HCT116 (cell line): ENCODE measurements around the gene ATP1A2. TPM values are rescaled to one million over a fixed set of nuclear protein-coding genes. Genes with fewer than 3 reads are reported as not detected.

Source experiments
- ATAC-seq: fragments of 200-7000 bp; cut with Tn5 transposase; 2 replicates; pipeline ENCODE4 v1.9.1; 2020; ENCODE audit warnings: mild to moderate bottlenecking, moderate library complexity
- BruUV-seq: library from RNA; stranded (reverse); fragments of 400-500 nt; replicated peaks from 2 replicates; lab custom pipeline; 2021; lab: Mats Ljungman, UMichigan
- CTCF ChIA-PET: fragments of 300-600 bp; sonication (Branson Sonifier 250); formaldehyde crosslinking; loops from one replicate; lab custom pipeline; 2021; ENCODE audit warnings: antibody characterized with exemption; lab: Charles Lee
- POLR2A ChIA-PET: fragments of 300-600, 350-600 bp; sonication (Branson Sonifier 250); formaldehyde crosslinking; loops from one replicate; lab custom pipeline; 2021; ENCODE audit warnings: antibody characterized with exemption; lab: Charles Lee
- RAD21 ChIA-PET, 2 experiments: fragments of 300-600 bp; sonication (Branson Sonifier 250); formaldehyde crosslinking; loops; one replicate each; lab custom pipeline; 2023; ENCODE audit warnings: low total read pairs in 2 of 2; ENCODE audit not compliant: uncharacterized antibody in 2 of 2, unreplicated experiment in 2 of 2, low non-redundant PET in 1 of 2; lab: Charles Lee
- DNase-seq: peaks from one replicate; pipeline ENCODE4 v3.0.0-alpha.2; 2010; ENCODE audit warnings: low read depth, low spot score
- H2AFZ ChIP-seq: fragments of 200-600 bp; shearing (Covaris generic), sonication (generic); 2 replicates; pipeline ENCODE4 v1.6.1; 2017; ENCODE audit warnings: low read depth, mixed run types, mixed read lengths, antibody characterized with exemption, low read length; ENCODE audit not compliant: poor library complexity, severe bottlenecking
- H3K27ac ChIP-seq: 2 replicates; pipeline ENCODE4 v1.5.1; 2012; ENCODE audit warnings: low read depth, low read length
- H3K27me3 ChIP-seq: fragments of 200-600 bp; sonication (generic); 2 replicates; pipeline ENCODE4 v1.6.1; 2016; ENCODE audit warnings: mixed run types, low read length, mixed read lengths; ENCODE audit not compliant: insufficient read depth
- H3K36me3 ChIP-seq, 2 experiments: fragments of 200-500 bp in 1 of 2; fragments of 200-600 bp in 1 of 2; sonication (Bioruptor generic) in 1 of 2; sonication (generic) in 1 of 2; 2 replicates each; pipeline versions ENCODE4 v1.5.1 to v1.6.1; 2014 to 2016; ENCODE audit warnings: low read length in 2 of 2, inconsistent platforms in 1 of 2, mixed read lengths in 1 of 2, mixed run types in 1 of 2; ENCODE audit not compliant: insufficient read depth in 2 of 2, control insufficient read depth in 1 of 2
- H3K4me1 ChIP-seq, 2 experiments: fragments of 200-600 bp in 1 of 2; sonication (generic) in 1 of 2; 2 replicates each; pipeline versions ENCODE4 v1.5.1 to v1.6.1; 2012 to 2017; ENCODE audit warnings: low read length in 2 of 2, inconsistent platforms in 1 of 2, mild to moderate bottlenecking in 1 of 2, mixed read lengths in 1 of 2, mixed run types in 1 of 2, moderate library complexity in 1 of 2; ENCODE audit not compliant: insufficient read depth in 2 of 2, control insufficient read depth in 1 of 2
- H3K4me2 ChIP-seq: fragments of 200-600 bp; sonication (generic); 2 replicates; pipeline ENCODE4 v1.6.1; 2017; ENCODE audit warnings: mixed run types, low read length, mixed read lengths
- H3K4me3 ChIP-seq, 2 experiments: fragments of 200-600 bp in 1 of 2; sonication (generic) in 1 of 2; replicated peaks in 1 of 2; 2 replicates each; pipeline ENCODE4 v1.5.1; 2011 to 2016; ENCODE audit warnings: low read length in 2 of 2, control low read depth in 1 of 2, low read depth in 1 of 2, mild to moderate bottlenecking in 1 of 2, mixed read lengths in 1 of 2, mixed run types in 1 of 2
- H3K79me2 ChIP-seq: fragments of 200-600 bp; sonication (generic); 2 replicates; pipeline ENCODE4 v1.6.1; 2017; ENCODE audit warnings: mild to moderate bottlenecking, mixed run types, low read length, moderate library complexity, mixed read lengths; ENCODE audit not compliant: insufficient read depth
- H3K9ac ChIP-seq: fragments of 200-600 bp; sonication (generic); 2 replicates; pipeline ENCODE4 v1.6.1; 2016; ENCODE audit warnings: low read length, mixed read lengths
- H3K9me2 ChIP-seq: fragments of 200-600 bp; sonication (generic), shearing (Covaris generic); 2 replicates; pipeline ENCODE4 v1.6.1; 2017; ENCODE audit warnings: mixed run types, mild to moderate bottlenecking, moderate library complexity; ENCODE audit not compliant: insufficient read depth
- H3K9me3 ChIP-seq, 2 experiments: fragments of 200-500 bp in 1 of 2; fragments of 200-600 bp in 1 of 2; sonication (Bioruptor generic) in 1 of 2; sonication (generic) in 1 of 2; 2 replicates each; pipeline ENCODE4 v1.6.1; 2014 to 2017; ENCODE audit warnings: low read length in 2 of 2, mixed read lengths in 2 of 2, inconsistent platforms in 1 of 2, low read depth in 1 of 2, mild to moderate bottlenecking in 1 of 2, mixed run types in 1 of 2, moderate library complexity in 1 of 2; ENCODE audit not compliant: control insufficient read depth in 1 of 2, insufficient read depth in 1 of 2
- H4K20me1 ChIP-seq: fragments of 200-600 bp; sonication (generic), shearing (Covaris generic); 2 replicates; pipeline ENCODE4 v1.6.1; 2017; ENCODE audit warnings: mixed run types, mild to moderate bottlenecking, moderate library complexity; ENCODE audit not compliant: insufficient read depth
- ATF3 ChIP-seq: IDR thresholded peaks from 2 replicates; pipeline ENCODE4 v1.6.1; 2012
- CBX3 ChIP-seq: IDR thresholded peaks from 2 replicates; pipeline ENCODE4 v1.6.1; 2012; ENCODE audit warnings: low read depth
- CTCF ChIP-seq, 3 experiments: fragments of 200-600 bp in 1 of 3; sonication (generic) in 1 of 3; IDR thresholded peaks in 2 of 3; conservative IDR thresholded peaks in 1 of 3; 2 replicates each; pipeline ENCODE4 v1.5.1; 2012 to 2017; ENCODE audit warnings: low read depth in 2 of 3, low read length in 2 of 3, antibody characterized with exemption in 1 of 3, borderline replicate concordance in 1 of 3, control low read depth in 1 of 3, mild to moderate bottlenecking in 1 of 3, mixed read lengths in 1 of 3, mixed run types in 1 of 3, moderate library complexity in 1 of 3; ENCODE audit not compliant: insufficient read depth in 1 of 3
- ELF1 ChIP-seq: IDR thresholded peaks from 2 replicates; pipeline ENCODE4 v1.6.1; 2012; ENCODE audit warnings: low read depth, borderline replicate concordance
- EZH2 ChIP-seq: fragments of 200-600 bp; sonication (generic); IDR thresholded peaks from 2 replicates; pipeline ENCODE4 v1.6.1; 2017; ENCODE audit warnings: antibody characterized with exemption, mixed run types
- JUND ChIP-seq: IDR thresholded peaks from 2 replicates; pipeline ENCODE4 v1.6.1; 2012
- MAX ChIP-seq: IDR thresholded peaks from 2 replicates; pipeline ENCODE4 v1.6.1; 2012
- POLR2A ChIP-seq: IDR thresholded peaks from 2 replicates; pipeline ENCODE4 v1.7.0; 2011; ENCODE audit warnings: borderline replicate concordance; ENCODE audit not compliant: insufficient read depth, insufficient read length; ENCODE audit errors: extremely low read depth
- POLR2AphosphoS5 ChIP-seq: IDR thresholded peaks from 2 replicates; pipeline ENCODE4 v1.6.1; 2011; ENCODE audit warnings: mild to moderate bottlenecking, low read depth, low read length, moderate library complexity
- RAD21 ChIP-seq: IDR thresholded peaks from 2 replicates; pipeline ENCODE4 v1.6.1; 2012; ENCODE audit warnings: low read depth, mild to moderate bottlenecking
- REST ChIP-seq: IDR thresholded peaks from 2 replicates; pipeline ENCODE4 v1.6.1; 2012; ENCODE audit warnings: low read depth
- SIN3A ChIP-seq: IDR thresholded peaks from 2 replicates; pipeline ENCODE4 v1.6.1; 2012; ENCODE audit warnings: low read depth
- SP1 ChIP-seq: IDR thresholded peaks from 2 replicates; pipeline ENCODE4 v1.6.1; 2012; ENCODE audit warnings: low read depth
- SRF ChIP-seq: IDR thresholded peaks from 2 replicates; pipeline ENCODE4 v1.6.1; 2012; ENCODE audit warnings: low read depth
- TCF7L2 ChIP-seq: IDR thresholded peaks from 2 replicates; pipeline ENCODE4 v1.7.0; 2011; ENCODE audit warnings: borderline replicate concordance, inconsistent platforms; ENCODE audit not compliant: insufficient read depth, insufficient read length; ENCODE audit errors: extremely low read depth
- ZFX ChIP-seq: fragments of 450-650 bp; IDR thresholded peaks from 2 replicates; pipeline ENCODE4 v1.6.1; 2017
- ZNF274 ChIP-seq: fragments of 200-500 bp; sonication (Bioruptor generic); IDR thresholded peaks from 2 replicates; pipeline ENCODE4 v1.6.1; 2014; ENCODE audit warnings: mild to moderate bottlenecking, low read depth, low read length, inconsistent platforms
- intact Hi-C: fragments of 100-400 bp; cut with micrococcal nuclease; formaldehyde crosslinking; loops from 2 replicates; pipeline ENCODE4 v1.10.0; 2022
- total RNA-seq: library from RNA; stranded (reverse); gene quantifications from one replicate; pipeline ENCODE4 v1.2.1, GENCODE V29; 2021; ENCODE audit not compliant: unreplicated experiment

ATP1A2 gene
- total RNA-seq, 1 experiment from 2014 or later = not detected

- H3K36me3 ChIP-seq = no peaks in the 10 kb centered on the region
- H3K27me3 ChIP-seq = no peaks in the 10 kb centered on the region
- no peak overlapping the region for H3K27ac ChIP-seq
- H3K9me2 ChIP-seq = no peaks in the 10 kb centered on the region
- RAD21 ChIA-PET = no interaction called here
- H3K4me3 ChIP-seq = no peak overlapping the region
- H3K4me1 ChIP-seq = no peaks in the 10 kb centered on the region
- DNase-seq = no peak
- intact Hi-C loops = no loop called here
- CTCF ChIA-PET = no interaction called here
- H3K9ac ChIP-seq = no peak overlapping the region
- no TSS peak for BruUV-seq
- ATAC-seq = no peak
- H3K4me2 ChIP-seq = no peak overlapping the region
- H2AFZ ChIP-seq = no peak overlapping the region
- POLR2A ChIA-PET = no interaction called here
- H3K79me2 ChIP-seq = no peaks in the 10 kb centered on the region
- H3K9me3 ChIP-seq = no peaks in the 10 kb centered on the region
- H4K20me1 ChIP-seq = no peaks in the 10 kb centered on the region
- no peak for TF ChIP-seq MAX
- no peak for TF ChIP-seq SIN3A
- TF ChIP-seq REST = no peak
- TF ChIP-seq SRF = no peak
- no peak for TF ChIP-seq CTCF (IDR thresholded peaks at IDR 0.05 in 2 of 3, conservative IDR thresholded peaks at IDR 0.05 in 1 of 3; ENCODE audit: borderline replicate concordance in 1 of 3, insufficient read depth in 1 of 3, low read depth in 2 of 3, low read length in 2 of 3)
- no peak for TF ChIP-seq ATF3
- no peak for TF ChIP-seq TCF7L2
- no peak for TF ChIP-seq ZFX
- TF ChIP-seq SP1 = no peak
- no peak for TF ChIP-seq POLR2A
- TF ChIP-seq ZNF274 = no peak
- no peak for TF ChIP-seq ELF1
- TF ChIP-seq POLR2AphosphoS5 = no peak
- TF ChIP-seq CBX3 = no peak
- TF ChIP-seq EZH2 = no peak
- no peak for TF ChIP-seq RAD21
- no peak for TF ChIP-seq JUND
Measured at GRCh38 chr1:160186729-160187128, 71.2 kb downstream of the ATP1A2 start.
